H1 (cell line): ENCODE measurements around the gene TEX264. TPM values are rescaled to one million over a fixed set of nuclear protein-coding genes. Genes with fewer than 3 reads are reported as not detected.

ENCODE experiments used
- CTCF ChIA-PET: fragments of 300-600 bp; sonication (Branson Sonifier 250); formaldehyde crosslinking; loops from one replicate; lab custom pipeline; 2021; ENCODE audit not compliant: partially characterized antibody; lab: Charles Lee
- POLR2A ChIA-PET: fragments of 300-600 bp; sonication (Branson Sonifier 250); formaldehyde crosslinking; loops from one replicate; lab custom pipeline; 2021; ENCODE audit warnings: inconsistent platforms; ENCODE audit not compliant: partially characterized antibody; lab: Charles Lee
- DNase-seq, 2 experiments: peaks; one replicate each; pipeline versions ENCODE4 v3.0.0 to v3.0.0-alpha.2; 2010 to 2022; ENCODE audit warnings: low spot score in 2 of 2, low read depth in 1 of 2, mixed read lengths in 1 of 2
- FAIRE-seq: peaks from 2 replicates; lab custom pipeline; 2011; peaks lifted over from hg19 to GRCh38; lab: Jason Lieb, UNC
- H2AFZ ChIP-seq: 2 replicates; pipeline ENCODE4 v1.8.1; 2012; ENCODE audit warnings: low read length, inconsistent platforms
- H2AK5ac ChIP-seq: 2 replicates; pipeline ENCODE4 v1.6.1; 2013; ENCODE audit warnings: low read depth, low read length
- H2BK120ac ChIP-seq: replicated peaks from 2 replicates; pipeline ENCODE3; 2013; ENCODE audit warnings: low read depth, low read length, inconsistent platforms
- H2BK12ac ChIP-seq: 2 replicates; pipeline ENCODE4 v1.6.1; 2013; ENCODE audit warnings: low read depth, low read length
- H2BK15ac ChIP-seq: 2 replicates; pipeline ENCODE4 v1.6.1; 2013; ENCODE audit warnings: low read length
- H2BK20ac ChIP-seq: 2 replicates; pipeline ENCODE4 v1.6.1; 2013; ENCODE audit warnings: low read length
- H2BK5ac ChIP-seq: 2 replicates; pipeline ENCODE4 v1.6.1; 2013; ENCODE audit warnings: low read depth, low read length
- H3K14ac ChIP-seq: 2 replicates; pipeline ENCODE4 v1.6.1; 2013; ENCODE audit warnings: inconsistent platforms; ENCODE audit not compliant: insufficient read length
- H3K18ac ChIP-seq: 2 replicates; pipeline ENCODE4 v1.6.1; 2013; ENCODE audit warnings: low read length; ENCODE audit errors: extremely low read depth
- H3K23ac ChIP-seq: 2 replicates; pipeline ENCODE4 v1.6.1; 2013; ENCODE audit warnings: inconsistent platforms; ENCODE audit not compliant: insufficient read length
- H3K23me2 ChIP-seq: 2 replicates; pipeline ENCODE4 v1.6.1; 2013; ENCODE audit warnings: low read depth, low read length
- H3K27ac ChIP-seq: 2 replicates; pipeline ENCODE4 v1.6.1; 2011; ENCODE audit warnings: low read depth, low read length, inconsistent platforms
- H3K27me3 ChIP-seq, 4 experiments: replicated peaks in 1 of 4; 1 replicate in 1 of 4; 2 replicates in 3 of 4; pipeline versions ENCODE4 v1.6.1 to v1.8.1; 2011 to 2013; ENCODE audit warnings: low read length in 3 of 4, mild to moderate bottlenecking in 3 of 4, inconsistent platforms in 2 of 4, mixed read lengths in 2 of 4, moderate library complexity in 1 of 4; ENCODE audit not compliant: control insufficient read depth in 3 of 4, insufficient read depth in 3 of 4; ENCODE audit errors: extremely low read depth in 1 of 4
- H3K36me3 ChIP-seq, 4 experiments: 2 replicates each; pipeline versions ENCODE4 v1.6.1 to v1.8.1; 2011 to 2013; ENCODE audit warnings: mild to moderate bottlenecking in 4 of 4, low read length in 3 of 4, moderate library complexity in 2 of 4, control low read depth in 1 of 4, inconsistent platforms in 1 of 4; ENCODE audit not compliant: insufficient read depth in 4 of 4, control insufficient read depth in 2 of 4
- H3K4ac ChIP-seq: replicated peaks from 2 replicates; pipeline ENCODE3; 2013; ENCODE audit warnings: low read length, low read depth, mixed read lengths, inconsistent platforms; ENCODE audit not compliant: insufficient read length
- H3K4me1 ChIP-seq, 4 experiments: replicated peaks in 1 of 4; 1 replicate in 1 of 4; 2 replicates in 3 of 4; pipeline versions ENCODE4 v1.6.1 to v1.8.1; 2011 to 2013; ENCODE audit warnings: low read length in 3 of 4, inconsistent platforms in 2 of 4, mixed read lengths in 1 of 4; ENCODE audit not compliant: insufficient read depth in 4 of 4, control insufficient read depth in 3 of 4
- H3K4me2 ChIP-seq, 2 experiments: 2 replicates each; pipeline versions ENCODE4 v1.6.1 to v1.8.1; 2011 to 2013; ENCODE audit warnings: low read depth in 2 of 2, low read length in 2 of 2, control low read depth in 1 of 2, inconsistent platforms in 1 of 2, mild to moderate bottlenecking in 1 of 2; ENCODE audit not compliant: insufficient read depth in 1 of 2
- H3K4me3 ChIP-seq, 4 experiments: fragments of 200-600, 300-600 bp in 1 of 4; sonication (generic), shearing (Covaris generic), sonication (Bioruptor Twin) in 1 of 4; 2 replicates each; pipeline versions ENCODE4 v1.5.1 to v1.8.1; 2011 to 2016; ENCODE audit warnings: low read length in 4 of 4, low read depth in 3 of 4, control low read depth in 2 of 4, inconsistent platforms in 2 of 4, mild to moderate bottlenecking in 2 of 4, mixed read lengths in 1 of 4, moderate library complexity in 1 of 4; ENCODE audit not compliant: insufficient read depth in 2 of 4; ENCODE audit errors: extremely low read depth in 1 of 4
- H3K56ac ChIP-seq: replicated peaks from 2 replicates; pipeline ENCODE3; 2013; ENCODE audit warnings: low read depth, mild to moderate bottlenecking, mixed read lengths, low read length, inconsistent platforms; ENCODE audit not compliant: insufficient read length
- H3K79me1 ChIP-seq: 2 replicates; pipeline ENCODE4 v1.6.1; 2013; ENCODE audit warnings: low read depth, low read length, control low read depth
- H3K79me2 ChIP-seq, 2 experiments: 2 replicates each; pipeline versions ENCODE4 v1.6.1 to v1.8.1; 2012 to 2013; ENCODE audit warnings: low read length in 2 of 2, mild to moderate bottlenecking in 2 of 2, inconsistent platforms in 1 of 2; ENCODE audit not compliant: insufficient read depth in 2 of 2, control insufficient read depth in 1 of 2
- H3K9ac ChIP-seq, 4 experiments: replicated peaks in 1 of 4; 1 replicate in 1 of 4; 2 replicates in 3 of 4; pipeline versions ENCODE4 v1.6.1 to v1.8.1; 2011 to 2013; ENCODE audit warnings: low read depth in 3 of 4, low read length in 3 of 4, control low read depth in 2 of 4, mild to moderate bottlenecking in 2 of 4, moderate library complexity in 2 of 4, inconsistent platforms in 1 of 4; ENCODE audit errors: extremely low read depth in 1 of 4
- H3K9me3 ChIP-seq, 2 experiments: 2 replicates each; pipeline versions ENCODE4 v1.6.1 to v1.8.1; 2012 to 2013; ENCODE audit warnings: mild to moderate bottlenecking in 2 of 2, moderate library complexity in 2 of 2, control low read depth in 1 of 2, inconsistent platforms in 1 of 2, low read depth in 1 of 2, low read length in 1 of 2, mixed read lengths in 1 of 2; ENCODE audit not compliant: insufficient read depth in 2 of 2
- H4K20me1 ChIP-seq, 2 experiments: replicated peaks in 1 of 2; 2 replicates each; pipeline versions ENCODE3 to v1.8.1; 2011 to 2013; ENCODE audit warnings: inconsistent platforms in 2 of 2, low read length in 2 of 2, mild to moderate bottlenecking in 1 of 2; ENCODE audit not compliant: insufficient read depth in 2 of 2, control insufficient read depth in 1 of 2
- H4K5ac ChIP-seq: 2 replicates; pipeline ENCODE4 v1.6.1; 2013; ENCODE audit warnings: low read length, low read depth, mixed read lengths, inconsistent platforms; ENCODE audit not compliant: insufficient read length
- H4K8ac ChIP-seq: 2 replicates; pipeline ENCODE4 v1.8.0; 2013; ENCODE audit warnings: mild to moderate bottlenecking, moderate library complexity, low read length, inconsistent platforms; ENCODE audit not compliant: insufficient read depth; ENCODE audit errors: extremely low read depth
- H4K91ac ChIP-seq: replicated peaks from 2 replicates; pipeline ENCODE3; 2013; ENCODE audit warnings: low read length, mixed read lengths, inconsistent platforms; ENCODE audit not compliant: insufficient read length
- ATF3 ChIP-seq: IDR thresholded peaks from 2 replicates; pipeline ENCODE4 v1.6.1; 2011; ENCODE audit warnings: low read depth, mild to moderate bottlenecking, low read length; ENCODE audit not compliant: insufficient read depth
- BACH1 ChIP-seq: IDR thresholded peaks from 2 replicates; pipeline ENCODE4 v1.6.1; 2012; ENCODE audit warnings: low read length, improper control_type of control experiment
- RFX5 ChIP-seq: IDR thresholded peaks from 2 replicates; pipeline ENCODE4 v1.6.1; 2011; ENCODE audit warnings: low read depth, low read length, improper control_type of control experiment, borderline replicate concordance
- RNF2 ChIP-seq: fragments of 200-900, 300-1000 bp; sonication (generic); IDR thresholded peaks from 2 replicates; pipeline ENCODE4 v1.7.1; 2016; ENCODE audit warnings: borderline replicate concordance, low read depth, mild to moderate bottlenecking, antibody characterized with exemption, low read length; ENCODE audit not compliant: poor library complexity, severe bottlenecking; ENCODE audit errors: missing control alignments
- SAP30 ChIP-seq: fragments of 300-600 bp; sonication (generic); IDR thresholded peaks from 2 replicates; pipeline ENCODE4 v1.7.1; 2012; ENCODE audit warnings: low read length, moderate library complexity, mild to moderate bottlenecking, inconsistent platforms; ENCODE audit not compliant: insufficient read depth, insufficient replicate concordance
- TAF1 ChIP-seq: IDR thresholded peaks from 2 replicates; pipeline ENCODE4 v1.6.1; 2011; ENCODE audit warnings: mild to moderate bottlenecking, low read depth, low read length
- WGBS, 2 experiments: shearing (Covaris generic) in 1 of 2; methylation state at CpG; one replicate each; pipeline versions ENCODE4 v1.1.6 to v1.1.7; 2013 to 2015; ENCODE audit warnings: low lambda C conversion rate in 2 of 2, mixed read lengths in 2 of 2, inconsistent platforms in 1 of 2, low coverage in 1 of 2, missing lambda C conversion rate in 1 of 2; ENCODE audit not compliant: insufficient replicate concordance in 2 of 2, insufficient coverage in 1 of 2, insufficient read length in 1 of 2; ENCODE audit errors: extremely low coverage in 1 of 2, missing lambda C conversion rate in 1 of 2; 5-methylcytosine and 5-hydroxymethylcytosine counted together
- polyA plus RNA-seq, 7 experiments: library from polyadenylated mRNA; depleted of rRNA in 3 of 7; stranded (reverse) in 5 of 7; unstranded in 2 of 7; fragments of >200 nt in 5 of 7; fragments of 200-250 nt in 2 of 7; gene quantifications; 1 replicate in 5 of 7; 2 replicates in 1 of 7; 4 replicates in 1 of 7; pipeline versions ENCODE4 v1.2.1 to v1.2.3, GENCODE V29; 2011 to 2013; ENCODE audit warnings: missing spikeins in 2 of 7, mixed read lengths in 2 of 7
- total RNA-seq: library from RNA; stranded (reverse); fragmentation: NEBNext Ultra II Directional; extraction: Animal tissue kit (Norgen Biotek cat#: 25700); gene quantifications from 2 replicates; pipeline ENCODE4 v1.2.1, GENCODE V29; 2021

Gene TEX264
- total and polyA plus RNA-seq, 2 of the 8 experiments (the other 6 are each of a cell fraction or from before 2014, with no cell fraction given): 11.2 to 35.6 TPM

GRCh38 chr3:51657234-51657633 is 13.8 kb upstream of the TEX264 start:
- no peaks in the 10 kb centered on the region for H3K79me1 ChIP-seq
- H3K9ac ChIP-seq: no peak overlapping the region
- POLR2A ChIA-PET: no interaction called here
- H3K56ac ChIP-seq: no peak overlapping the region
- no peak overlapping the region for H3K27ac ChIP-seq
- DNase-seq (no peak), FAIRE-seq (no peak)
- H2AFZ ChIP-seq: no peak overlapping the region
- no peak overlapping the region for H4K91ac ChIP-seq
- H3K18ac ChIP-seq: no peak overlapping the region
- H3K14ac ChIP-seq: no peak overlapping the region
- H3K4me3 ChIP-seq: no peak overlapping the region
- CTCF ChIA-PET: interaction anchor here (1.1 to 2.9 kb wide), 6 partner anchors 11 to 25 kb away, joined by 3 to 16 read pairs (median 5); no protein-coding TSS in a partner anchor
- H3K4me1 ChIP-seq: no peaks in the 10 kb centered on the region
- 96% methylated on average over 3 of the region's 3 CpGs; no CpG with 5 or more reads in 1 of the 2 experiments for WGBS, 2 experiments
- H3K79me2 ChIP-seq: no peaks in the 10 kb centered on the region
- no peak overlapping the region for H2BK5ac ChIP-seq
- H3K36me3 ChIP-seq: peaks cover 2 to 28% (median 19%) of the 10 kb centered on the region in 4 experiments
- H4K20me1 ChIP-seq: no peaks in the 10 kb centered on the region
- H3K9me3 ChIP-seq: no peaks in the 10 kb centered on the region
- H4K5ac ChIP-seq: no peak overlapping the region
- no peak overlapping the region for H2BK20ac ChIP-seq
- no peak overlapping the region for H2AK5ac ChIP-seq
- no peak overlapping the region for H2BK120ac ChIP-seq
- no peak overlapping the region for H4K8ac ChIP-seq
- no peak overlapping the region for H3K4ac ChIP-seq
- no peak overlapping the region for H3K4me2 ChIP-seq
- H3K23ac ChIP-seq: no peak overlapping the region
- H2BK15ac ChIP-seq: no peak overlapping the region
- no peaks in the 10 kb centered on the region for H3K27me3 ChIP-seq
- H2BK12ac ChIP-seq: no peak overlapping the region
- H3K23me2 ChIP-seq: no peaks in the 10 kb centered on the region
- no peak for TF ChIP-seq ATF3
- TF ChIP-seq SAP30: no peak
- TF ChIP-seq RFX5: no peak
- TF ChIP-seq BACH1: no peak
- TF ChIP-seq TAF1: no peak
- TF ChIP-seq RNF2: no peak
